K562 (cell line): Measurements from ENCODE around the gene FOXS1. TPM values are rescaled to one million over a fixed set of nuclear protein-coding genes. Genes with fewer than 3 reads are reported as not detected.
A peak's percentile ranks its signal among the peaks of the same experiment; 100 is the strongest.

Source experiments
- GABPB1 ChIP-seq: sonication (generic); formaldehyde crosslinking; IDR thresholded peaks from 2 replicates; pipeline ENCODE4 v1.8.0; 2022; ENCODE audit warnings: mild to moderate bottlenecking, missing genetic modification reagents
- GATA2 ChIP-seq: sonication (generic); formaldehyde crosslinking; IDR thresholded peaks from 2 replicates; pipeline ENCODE4 v1.4.0; 2020; ENCODE audit warnings: mild to moderate bottlenecking, missing genetic modification reagents
- GTF2F1 ChIP-seq: IDR thresholded peaks from 2 replicates; pipeline ENCODE4 v1.6.1; 2011; ENCODE audit warnings: low read depth, low read length, improper control_type of control experiment
- HDAC8 ChIP-seq: fragments of 450-650 bp; IDR thresholded peaks from 2 replicates; pipeline ENCODE4 v1.6.1; 2016; ENCODE audit warnings: mild to moderate bottlenecking, missing genetic modification characterization, moderate library complexity, missing compliant biosample characterization
- JUN ChIP-seq, 2 experiments: sonication (generic) in 1 of 2; formaldehyde crosslinking in 1 of 2; IDR thresholded peaks; 2 replicates each; pipeline versions ENCODE4 v1.6.1 to v1.8.0; 2012 to 2022; ENCODE audit warnings: borderline replicate concordance in 2 of 2, mild to moderate bottlenecking in 2 of 2, improper control_type of control experiment in 1 of 2, low read depth in 1 of 2, low read length in 1 of 2, missing genetic modification reagents in 1 of 2
- JUND ChIP-seq, 2 experiments: IDR thresholded peaks; 2 replicates in 1 of 2; 3 replicates in 1 of 2; pipeline ENCODE4 v1.6.1; 2011; ENCODE audit warnings: borderline replicate concordance in 2 of 2, low read depth in 2 of 2, low read length in 2 of 2, improper control_type of control experiment in 1 of 2, missing biosample characterization in 1 of 2, missing genetic modification characterization in 1 of 2, missing genetic modification reagents in 1 of 2
- LCOR ChIP-seq: sonication (generic); formaldehyde crosslinking; IDR thresholded peaks from 2 replicates; pipeline ENCODE4 v1.8.0; 2022; ENCODE audit warnings: mild to moderate bottlenecking, missing genetic modification reagents
- PTBP1 ChIP-seq: fragments of 200-400 bp; formaldehyde crosslinking; IDR thresholded peaks from 2 replicates; pipeline ENCODE4 v1.6.1; 2017; ENCODE audit warnings: low read depth, low read length
- RNF2 ChIP-seq: sonication (generic); IDR thresholded peaks from 2 replicates; pipeline ENCODE4 v1.6.1; 2016
- SLC30A9 ChIP-seq: fragments of 250-450 bp; sonication (Bioruptor Pico); IDR thresholded peaks from 2 replicates; pipeline ENCODE4 v1.8.0; 2022; ENCODE audit warnings: mild to moderate bottlenecking, moderate library complexity
- TCF3 ChIP-seq: sonication (generic); formaldehyde crosslinking; IDR thresholded peaks from 2 replicates; pipeline ENCODE4 v1.4.0; 2020; ENCODE audit warnings: mild to moderate bottlenecking, missing genetic modification reagents
- THAP7 ChIP-seq: fragments of 250-450 bp; sonication (Bioruptor Pico); IDR thresholded peaks from 2 replicates; pipeline ENCODE4 v1.5.0; 2021
- WHSC1 ChIP-seq: IDR thresholded peaks from one replicate; pipeline ENCODE4 v1.6.1; 2012; ENCODE audit warnings: low read length, control low read depth, inconsistent platforms
- ZNF609 ChIP-seq: sonication (generic); formaldehyde crosslinking; IDR thresholded peaks from 2 replicates; pipeline ENCODE4 v1.8.1; 2023; ENCODE audit warnings: missing genetic modification reagents, mild to moderate bottlenecking, borderline replicate concordance
- ZNF655 ChIP-seq: fragments of 250-450 bp; sonication (Bioruptor Pico); IDR thresholded peaks from 2 replicates; pipeline ENCODE4 v1.5.0; 2021
- ZNF699 ChIP-seq: fragments of 250-450 bp; sonication (Bioruptor Pico); IDR thresholded peaks from 2 replicates; pipeline ENCODE4 v1.8.0; 2021; ENCODE audit warnings: mild to moderate bottlenecking, moderate library complexity; ENCODE audit not compliant: insufficient replicate concordance
- polyA plus RNA-seq, 8 experiments: library from polyadenylated mRNA; depleted of rRNA in 4 of 8; stranded (reverse) in 5 of 8; unstranded in 3 of 8; fragments of >200 nt; fragmentation: Nextera tagmentation in 2 of 8; fragmentation: Illumina TruSeq in 1 of 8; extraction: Ambion mirVana in 2 of 8; extraction: Trizol in 1 of 8; gene quantifications; 2 replicates each; pipeline versions ENCODE4 v1.2.1 to v1.2.3, GENCODE V29; 2011 to 2014; ENCODE audit warnings: inconsistent platforms in 1 of 8, missing spikeins in 1 of 8
- total RNA-seq, 7 experiments: library from RNA; depleted of rRNA in 6 of 7; stranded (reverse); fragments of >200 nt in 6 of 7; fragmentation: Illumina TruSeq in 2 of 7; extraction: Trizol in 2 of 7; gene quantifications; 2 replicates each; pipeline versions ENCODE4 v1.2.1 to v1.2.3, GENCODE V29; 2011 to 2021; ENCODE audit warnings: low replicate concordance in 1 of 7

Gene FOXS1
- total and polyA plus RNA-seq, 9 of the 15 experiments (the other 6 are each of a cell fraction or from before 2014, with no cell fraction given), result not detected

- TF ChIP-seq ZNF655 (CRISPR knock-in tag) (no peak), GATA2 (CRISPR knock-in tag) (peak; percentile 31), SLC30A9 (no peak), RNF2 (no peak), PTBP1 (no peak), ZNF699 (CRISPR knock-in tag) (no peak), WHSC1 (no peak), ZNF609 (CRISPR knock-in tag) (no peak), GABPB1 (CRISPR knock-in tag) (0 out of 2 replicates have a peak, but pooled peaks have one; percentile 16), JUN (IDR thresholded peaks at IDR 0.05; ENCODE audit: borderline replicate concordance, low read depth, low read length) (peak; percentile 44), JUN (CRISPR knock-in tag; IDR thresholded peaks at IDR 0.05; ENCODE audit: borderline replicate concordance) (no peak), GTF2F1 (no peak), TCF3 (CRISPR knock-in tag) (peak; percentile 61), THAP7 (CRISPR knock-in tag) (no peak), HDAC8 (tag) (no peak), JUND (IDR thresholded peaks at IDR 0.05; ENCODE audit: borderline replicate concordance, low read depth, low read length) (peak; percentile 59; the same call in 1 of the 2 replicates), JUND (tag; IDR thresholded peaks at IDR 0.05; ENCODE audit: borderline replicate concordance, low read depth, low read length) (peak; percentile 68; the same call in 1 of the 3 replicates), LCOR (CRISPR knock-in tag) (no peak)
Measured at GRCh38 chr20:31811796-31812728, 33.3 kb downstream of the FOXS1 start (continued).
